H54 (cell line): ENCODE measurements around the gene CDK11B.
"Not testable (repeated sequence)": the region's sequence is repeated elsewhere in the genome, so short reads cannot be mapped to it uniquely, and the experiment has no call there.

Source experiments
- DNase-seq: peaks from one replicate; pipeline ENCODE4 v3.0.0; 2011; ENCODE audit warnings: low spot score, mixed read lengths; ENCODE audit not compliant: insufficient read length
- FAIRE-seq: peaks from 3 replicates; lab custom pipeline; 2011; peaks lifted over from hg19 to GRCh38; lab: Jason Lieb, UNC
- POLR2A ChIP-seq: IDR thresholded peaks from 2 replicates; pipeline ENCODE4 v1.6.1; 2011; ENCODE audit warnings: low read depth, mild to moderate bottlenecking, low read length

CDK11B gene

GRCh38 chr1:1687846-1688245 lies 29.0 kb upstream of the CDK11B start:
- FAIRE-seq (no peak), DNase-seq (no peak)
- no peak for TF ChIP-seq POLR2A

- no peak for TF ChIP-seq POLR2A
- no peak for DNase-seq
- no peak for FAIRE-seq
These were observed 25.4 kb upstream of the CDK11B start for GRCh38 chr1:1684031-1684681.

GRCh38 chr1:1683104-1683905 lies 24.5 kb upstream of the CDK11B start:
- no peak for TF ChIP-seq POLR2A
- FAIRE-seq (no peak), DNase-seq (no peak)

- no peak for FAIRE-seq
- DNase-seq = no peak
- no peak for TF ChIP-seq POLR2A
These were observed 22.1 kb upstream of the CDK11B start for GRCh38 chr1:1680912-1681273.

- no peak for FAIRE-seq
- no peak for TF ChIP-seq POLR2A
- DNase-seq = no peak
These were observed 21.5 kb upstream of the CDK11B start for GRCh38 chr1:1680031-1680911.

GRCh38 chr1:1678581-1679380 lies 20.0 kb upstream of the CDK11B start:
- DNase-seq = no peak
- no peak for FAIRE-seq
- TF ChIP-seq POLR2A = no peak

- DNase-seq (no peak), FAIRE-seq (no peak)
- TF ChIP-seq POLR2A = no peak
These were observed 19.1 kb upstream of the CDK11B start for GRCh38 chr1:1677718-1678580.

- not testable (repeated sequence) for FAIRE-seq, DNase-seq
These were observed 17.3 kb upstream of the CDK11B start for GRCh38 chr1:1676087-1676486.

GRCh38 chr1:1675218-1675617 lies 16.4 kb upstream of the CDK11B start:
- not testable (repeated sequence) for FAIRE-seq, DNase-seq

GRCh38 chr1:1674806-1675205 lies 16.0 kb upstream of the CDK11B start:
- not testable (repeated sequence) for DNase-seq, FAIRE-seq

GRCh38 chr1:1672181-1672965 lies 13.6 kb upstream of the CDK11B start:
- no peak for FAIRE-seq
- no peak for TF ChIP-seq POLR2A
- no peak for DNase-seq
